GM18951 (cell line): ENCODE results near the gene HARS2.
"Not testable (repeated sequence)": the region's sequence is repeated elsewhere in the genome, so short reads cannot be mapped to it uniquely, and the experiment has no call there.

ENCODE experiments used
- POLR2A ChIP-seq: IDR thresholded peaks from 4 replicates; pipeline ENCODE4 v1.6.1; 2011; ENCODE audit warnings: mild to moderate bottlenecking; ENCODE audit not compliant: insufficient read length, insufficient read depth; ENCODE audit errors: extremely low read depth
- in situ Hi-C: fragments of 300-500 bp; cut with MboI; formaldehyde crosslinking; loops from one replicate; pipeline ENCODE4 v1.12.0; 2022; ENCODE audit warnings: low sequenced_read_pairs, mixed read lengths, inconsistent platforms; ENCODE audit not compliant: unreplicated experiment

Gene HARS2

GRCh38 chr5:140711794-140712193, 20.5 kb downstream of the HARS2 start:
- TF ChIP-seq POLR2A, result no peak
- in situ Hi-C loops, result loop anchor here (10.0 kb wide), 1 partner anchor 347 kb away; the partner anchor contains the start of gene SLC4A9

- in situ Hi-C loops, result loop anchor here (10.0 kb wide), 1 partner anchor 349 kb away; the partner anchor contains the start of gene SLC4A9
- no peak for TF ChIP-seq POLR2A
Measured at GRCh38 chr5:140713562-140714094, 22.4 kb downstream of the HARS2 start.

GRCh38 chr5:140716238-140716637, 25.0 kb downstream of the HARS2 start:
- in situ Hi-C loops, result loop anchor here (10.0 kb wide), 1 partner anchor 351 kb away; the partner anchor contains the start of gene SLC4A9

- in situ Hi-C loops, result loop anchor here (10.0 kb wide), 1 partner anchor 353 kb away; the partner anchor contains the start of gene SLC4A9
- TF ChIP-seq POLR2A, result no peak
Measured at GRCh38 chr5:140718266-140718592, 27.0 kb downstream of the HARS2 start.

- in situ Hi-C loops, result not testable (repeated sequence)
Measured at GRCh38 chr5:140720738-140721137, 29.5 kb downstream of the HARS2 start.

- in situ Hi-C loops, result not testable (repeated sequence)
Measured at GRCh38 chr5:140721395-140721794, 30.1 kb downstream of the HARS2 start.

GRCh38 chr5:140725799-140726471, 34.7 kb downstream of the HARS2 start:
- TF ChIP-seq POLR2A, result no peak
- in situ Hi-C loops, result no loop called here

- TF ChIP-seq POLR2A, result no peak
Measured at GRCh38 chr5:140733098-140733497, 41.8 kb downstream of the HARS2 start.

GRCh38 chr5:140734354-140734753, 43.1 kb downstream of the HARS2 start:
- in situ Hi-C loops, result no loop called here
- TF ChIP-seq POLR2A, result no peak

More at GRCh38 chr5:140733098-140733497, 41.8 kb downstream of the HARS2 start:
- in situ Hi-C loops, result no loop called here

- in situ Hi-C loops, result no loop called here
Measured at GRCh38 chr5:140737486-140737885, 46.2 kb downstream of the HARS2 start.

GRCh38 chr5:140741967-140742366, 50.7 kb downstream of the HARS2 start:
- in situ Hi-C loops, result no loop called here
- no peak for TF ChIP-seq POLR2A

More at GRCh38 chr5:140737486-140737885, 46.2 kb downstream of the HARS2 start:
- TF ChIP-seq POLR2A, result no peak
